DMS79 treated with DMSO at 0.1 percent for 48 hours (cell line): Measurements from ENCODE around the gene HNRNPH1.
A peak's percentile ranks its signal among the peaks of the same experiment; 100 is the strongest.
"Not testable (repeated sequence)": the region's sequence is repeated elsewhere in the genome, so short reads cannot be mapped to it uniquely, and the experiment has no call there.

Source experiments
- DNase-seq: peaks from one replicate; lab custom pipeline; 2025; lab: John Stamatoyannopoulos, UW

The HNRNPH1 gene

GRCh38 chr5:179623003-179623905 lies at the start of gene HNRNPH1:
Gene HNRNPH1, minus strand, starts transcription at chr5:179623671. Its CDS starts 538 bp downstream, at chr5:179623133.
- DNase-seq = peak; percentile 98

- no peak for DNase-seq
These were observed 44.9 kb upstream of the HNRNPH1 start for GRCh38 chr5:179668391-179668790.

GRCh38 chr5:179661647-179662046 lies 38.2 kb upstream of the HNRNPH1 start:
- not testable (repeated sequence) for DNase-seq

GRCh38 chr5:179658179-179658856 lies 34.8 kb upstream of the HNRNPH1 start:
- DNase-seq = peak; percentile 31

GRCh38 chr5:179657302-179658178 lies 34.1 kb upstream of the HNRNPH1 start:
- not testable (repeated sequence) for DNase-seq

GRCh38 chr5:179653135-179653534 lies 29.7 kb upstream of the HNRNPH1 start:
- DNase-seq = not testable (repeated sequence)

- not testable (repeated sequence) for DNase-seq
These were observed 26.8 kb upstream of the HNRNPH1 start for GRCh38 chr5:179650245-179650644.

- not testable (repeated sequence) for DNase-seq
These were observed 25.8 kb upstream of the HNRNPH1 start for GRCh38 chr5:179649166-179649703.

GRCh38 chr5:179648410-179648809 lies 24.9 kb upstream of the HNRNPH1 start:
- DNase-seq = no peak

GRCh38 chr5:179644766-179645165 lies 21.3 kb upstream of the HNRNPH1 start:
- not testable (repeated sequence) for DNase-seq

- DNase-seq = not testable (repeated sequence)
These were observed 19.9 kb upstream of the HNRNPH1 start for GRCh38 chr5:179643141-179643920.

- not testable (repeated sequence) for DNase-seq
These were observed 19.2 kb upstream of the HNRNPH1 start for GRCh38 chr5:179642626-179643025.

- not testable (repeated sequence) for DNase-seq
These were observed 18.3 kb upstream of the HNRNPH1 start for GRCh38 chr5:179641745-179642144.

- not testable (repeated sequence) for DNase-seq
These were observed 15.8 kb upstream of the HNRNPH1 start for GRCh38 chr5:179639296-179639695.

GRCh38 chr5:179634370-179635172 lies 11.1 kb upstream of the HNRNPH1 start:
- DNase-seq = not testable (repeated sequence)

GRCh38 chr5:179633501-179634369 lies 10.3 kb upstream of the HNRNPH1 start:
- DNase-seq = not testable (repeated sequence)

GRCh38 chr5:179624841-179625271 lies 1.4 kb upstream of the HNRNPH1 start:
- peak; percentile 78 for DNase-seq

GRCh38 chr5:179623906-179624741 lies 653 bp upstream of the HNRNPH1 start:
- peak; percentile 59 for DNase-seq
